Pancreas (tissue), 10 donors: ENCODE data around the gene SIK2. TPM values are rescaled to one million over a fixed set of nuclear protein-coding genes. Genes with fewer than 3 reads are reported as not detected.

Experiments used
- ATAC-seq, 4 donors: fragments of 200-7000 bp; cut with Tn5 transposase; one replicate each; pipeline versions ENCODE4 v1.8.0 to v1.9.1; 2020; ENCODE audit warnings: mild to moderate bottlenecking in 4 of 4, moderate library complexity in 4 of 4
- DNase-seq, 6 donors: peaks; one replicate each; pipeline ENCODE4 v3.0.0-alpha.2; 2020
- FAIRE-seq: peaks from 2 replicates; lab custom pipeline; 2012; peaks lifted over from hg19 to GRCh38; lab: Jason Lieb, UNC
- H3K27ac ChIP-seq, 4 donors: fragments of 200-600 bp; sonication (generic); 1 replicate in 3 of 4; 2 replicates in 1 of 4; pipeline versions ENCODE4 v1.5.0 to v1.8.0; 2020
- H3K27me3 ChIP-seq, 4 donors: fragments of 200-600 bp; one replicate each; pipeline ENCODE4 v1.8.0; 2021
- H3K36me3 ChIP-seq, 3 donors: fragments of 200-600 bp; sonication (generic) in 1 of 3; one replicate each; pipeline versions ENCODE4 v1.5.0 to v1.8.0; 2020 to 2021
- H3K4me1 ChIP-seq, 3 donors: fragments of 200-600 bp; one replicate each; pipeline ENCODE4 v1.8.0; 2021
- H3K4me3 ChIP-seq, 4 donors: fragments of 200-600 bp; sonication (generic) in 2 of 4; one replicate each; pipeline versions ENCODE4 v1.5.0 to v1.8.0; 2020 to 2021
- H3K9me3 ChIP-seq, 4 donors: fragments of 200-600 bp; one replicate each; pipeline ENCODE4 v1.8.0; 2021
- CTCF ChIP-seq, 4 donors: fragments of 200-600 bp; sonication (generic) in 3 of 4; IDR thresholded peaks; one replicate each; pipeline versions ENCODE4 v1.5.0 to v1.8.0; 2021; ENCODE audit warnings: antibody characterized with exemption in 4 of 4
- WGBS, 2 donors: extraction: QIAGEN DNeasy Blood & Tissue Kit; methylation state at CpG; one replicate each; pipeline ENCODE4 v1.1.7; 2013; 5-methylcytosine and 5-hydroxymethylcytosine counted together
- intact Hi-C, 3 donors: fragments of 100-400 bp; cut with DNase I; formaldehyde crosslinking; loops; one replicate each; pipeline versions ENCODE4 v1.11.1 to v1.14.2; 2022
- polyA plus RNA-seq, 2 donors: library from polyadenylated mRNA; stranded (reverse); fragments of 200-250 nt; gene quantifications; one replicate each; pipeline ENCODE4 v1.2.3, GENCODE V29; 2013
- total RNA-seq, 6 donors: library from RNA; stranded (reverse); fragmentation: NEBNext Ultra II Directional in 4 of 6; extraction: Animal tissue kit (Norgen Biotek cat#: 25700) in 4 of 6; gene quantifications; one replicate each; pipeline versions ENCODE4 v1.2.1 to v1.2.4, GENCODE V29; 2021 to 2023
- donor health status: healthy with polysubstance abuse.
- donor health status: DM: no; HTN: no; CAD: no; lungs with moderate emphysema.
- donor health status: DM: no; HTN: no; CAD: no.
- donor health status: control.
- donor health status: control.
- donor health status: Bipolar disorder and iron deficiency.
- donor health status: DM: yes; HTN: yes; CAD: no.
- donor health status: DM: no; HTN: no; CAD: no.
- donor health status: DM: no; HTN: no; CAD: no.
- donor health status: DM: yes; HTN: yes; CAD: no.

The SIK2 gene
- total and polyA plus RNA-seq, 8 donors, result 4.7 to 24.7 (median 17.5) TPM

GRCh38 chr11:111659201-111660115 is 57.2 kb downstream of the SIK2 start:
- DNase-seq, result no peak
- intact Hi-C loops, result no loop called here

GRCh38 chr11:111660822-111661221 is 58.6 kb downstream of the SIK2 start:
- no peaks in the 10 kb centered on the region for H3K36me3 ChIP-seq
- no peak for FAIRE-seq
- H3K4me1 ChIP-seq, result peaks cover 0 to 11% (median 0%) of the 10 kb centered on the region in 3 donors
- no peaks in the 10 kb centered on the region for H3K9me3 ChIP-seq
- H3K27ac ChIP-seq, result no peak overlapping the region
- ATAC-seq, result no peak
- no peak for DNase-seq
- no peak overlapping the region for H3K4me3 ChIP-seq
- TF ChIP-seq CTCF (IDR thresholded peaks at IDR 0.05), result no peak
- intact Hi-C loops, result no loop called here
- WGBS, 2 donors, result 94 to 98% methylated on average over 2 of the region's 2 CpGs
- no peaks in the 10 kb centered on the region for H3K27me3 ChIP-seq

More at GRCh38 chr11:111659201-111660115, 57.2 kb downstream of the SIK2 start:
- Histone ChIP-seq H3K36me3 (no peaks in the 10 kb centered on the region), H3K4me1 (peaks cover 0 to 11% (median 0%) of the 10 kb centered on the region in 3 donors), H3K27ac (no peak overlapping the region), H3K27me3 (no peaks in the 10 kb centered on the region), H3K4me3 (no peak overlapping the region), H3K9me3 (no peaks in the 10 kb centered on the region)
- FAIRE-seq (no peak), ATAC-seq (no peak)
- TF ChIP-seq CTCF (IDR thresholded peaks at IDR 0.05), result no peak
- WGBS, 2 donors, result 85 to 93% methylated on average over 10 of the region's 10 CpGs

- FAIRE-seq (no peak), ATAC-seq (peak; percentile 84 to 90 (median 87)), DNase-seq (peak in 4 of 6 donors; percentile 47 to 64 (median 58))
- H3K4me1 ChIP-seq, result peaks cover 0 to 11% (median 7%) of the 10 kb centered on the region in 3 donors
- H3K27ac ChIP-seq, result no peak overlapping the region
- intact Hi-C loops, result no loop called here
- H3K4me3 ChIP-seq, result no peak overlapping the region
- no peaks in the 10 kb centered on the region for H3K36me3 ChIP-seq
- H3K27me3 ChIP-seq, result no peaks in the 10 kb centered on the region
- no peak for TF ChIP-seq CTCF (IDR thresholded peaks at IDR 0.05)
- no peaks in the 10 kb centered on the region for H3K9me3 ChIP-seq
Measured at GRCh38 chr11:111663820-111664219, 61.6 kb downstream of the SIK2 start.

- 57 to 58% methylated on average over 3 of the region's 3 CpGs for WGBS, 2 donors
- Histone ChIP-seq H3K9me3 (no peaks in the 10 kb centered on the region), H3K27ac (no peak overlapping the region), H3K27me3 (no peaks in the 10 kb centered on the region), H3K36me3 (no peaks in the 10 kb centered on the region), H3K4me1 (peaks cover 0 to 11% (median 7%) of the 10 kb centered on the region in 3 donors), H3K4me3 (no peak overlapping the region)
- no peak for TF ChIP-seq CTCF (IDR thresholded peaks at IDR 0.05)
- intact Hi-C loops, result no loop called here
- DNase-seq (peak in 1 of 6 donors; percentile 26), FAIRE-seq (no peak), ATAC-seq (peak in 3 of 4 donors; percentile 59 to 83 (median 68))
Measured at GRCh38 chr11:111665777-111666176, 63.5 kb downstream of the SIK2 start.

- intact Hi-C loops, result no loop called here
- FAIRE-seq, result no peak
- no peak overlapping the region for H3K27ac ChIP-seq
- H3K9me3 ChIP-seq, result no peaks in the 10 kb centered on the region
- no peak for ATAC-seq
- H3K27me3 ChIP-seq, result no peaks in the 10 kb centered on the region
- 91 to 94% methylated on average over 1 of the region's 1 CpG for WGBS, 2 donors
- TF ChIP-seq CTCF (IDR thresholded peaks at IDR 0.05), result no peak
- H3K4me3 ChIP-seq, result no peak overlapping the region
- peaks cover 0 to 7% (median 2%) of the 10 kb centered on the region in 3 donors for H3K4me1 ChIP-seq
- peaks cover 0 to 8% (median 8%) of the 10 kb centered on the region in 3 donors for H3K36me3 ChIP-seq
- no peak for DNase-seq
Measured at GRCh38 chr11:111668980-111669379, 66.7 kb downstream of the SIK2 start.
